GM12865 (cell line): ENCODE data around the gene KIFAP3.
A peak's percentile ranks its signal among the peaks of the same experiment; 100 is the strongest.

Experiments
- DNase-seq: peaks from one replicate; pipeline ENCODE4 v3.0.0; 2010; ENCODE audit warnings: low read depth
- H3K4me3 ChIP-seq: 2 replicates; pipeline ENCODE4 v1.5.1; 2011; ENCODE audit warnings: mild to moderate bottlenecking, low read depth, low read length, control low read depth
- TF ChIP-seq, protein P1 (sequence below): IDR thresholded peaks from 2 replicates; pipeline ENCODE4 v1.5.1; 2011; ENCODE audit warnings: low read length, control low read depth, low read depth, inconsistent platforms; ENCODE audit not compliant: insufficient read depth; ENCODE audit errors: missing control alignments

The KIFAP3 gene

DNA sequence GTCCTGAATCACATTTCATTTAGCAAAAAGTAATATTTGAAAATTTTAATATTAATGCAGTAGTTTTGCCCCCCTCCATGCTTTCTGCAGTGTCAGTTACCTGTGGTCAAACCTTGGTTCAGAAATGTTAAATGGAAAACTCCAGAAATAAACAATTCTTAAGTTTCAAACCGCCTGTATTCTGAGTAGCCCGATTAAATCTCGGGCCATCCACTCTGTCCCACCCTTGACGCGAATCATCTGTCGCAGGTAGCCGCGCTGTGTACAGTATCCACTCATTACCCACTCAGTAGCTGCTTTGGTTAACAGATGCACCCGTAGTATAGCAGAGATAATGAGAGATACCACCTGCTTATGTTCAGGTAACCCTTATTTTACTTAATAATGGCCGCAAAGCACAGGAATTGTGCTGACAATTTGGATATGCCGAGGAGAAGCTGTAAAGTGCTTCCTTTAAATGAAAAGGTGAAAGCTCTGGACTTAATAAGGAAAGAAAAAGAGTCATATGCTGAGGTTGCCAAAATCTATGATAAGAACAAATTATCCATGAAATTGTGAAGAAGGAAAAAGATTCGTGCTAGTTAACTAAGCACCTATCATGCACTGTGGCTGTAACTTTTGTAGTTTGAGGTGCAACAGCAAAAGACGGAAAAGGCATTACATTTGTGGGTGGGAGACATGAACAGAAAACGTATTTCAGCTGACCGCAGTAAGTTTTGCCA lies 179.9 kb downstream of the KIFAP3 start:
- TF ChIP-seq, protein P1, sequence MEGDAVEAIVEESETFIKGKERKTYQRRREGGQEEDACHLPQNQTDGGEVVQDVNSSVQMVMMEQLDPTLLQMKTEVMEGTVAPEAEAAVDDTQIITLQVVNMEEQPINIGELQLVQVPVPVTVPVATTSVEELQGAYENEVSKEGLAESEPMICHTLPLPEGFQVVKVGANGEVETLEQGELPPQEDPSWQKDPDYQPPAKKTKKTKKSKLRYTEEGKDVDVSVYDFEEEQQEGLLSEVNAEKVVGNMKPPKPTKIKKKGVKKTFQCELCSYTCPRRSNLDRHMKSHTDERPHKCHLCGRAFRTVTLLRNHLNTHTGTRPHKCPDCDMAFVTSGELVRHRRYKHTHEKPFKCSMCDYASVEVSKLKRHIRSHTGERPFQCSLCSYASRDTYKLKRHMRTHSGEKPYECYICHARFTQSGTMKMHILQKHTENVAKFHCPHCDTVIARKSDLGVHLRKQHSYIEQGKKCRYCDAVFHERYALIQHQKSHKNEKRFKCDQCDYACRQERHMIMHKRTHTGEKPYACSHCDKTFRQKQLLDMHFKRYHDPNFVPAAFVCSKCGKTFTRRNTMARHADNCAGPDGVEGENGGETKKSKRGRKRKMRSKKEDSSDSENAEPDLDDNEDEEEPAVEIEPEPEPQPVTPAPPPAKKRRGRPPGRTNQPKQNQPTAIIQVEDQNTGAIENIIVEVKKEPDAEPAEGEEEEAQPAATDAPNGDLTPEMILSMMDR = no peak
- no peak for DNase-seq

GRCh38 chr1:169893645-169894423 lies 180.7 kb downstream of the KIFAP3 start, which contains the start of gene SCYL3:
TSS of gene SCYL3 (minus strand) at chr1:169893896. CDS start at chr1:169888840, 5,056 bp downstream.
- peak within 1 kb of the TSS; percentile 73 for H3K4me3 ChIP-seq
- TF ChIP-seq, protein P1 = no peak
- peak; percentile 98 for DNase-seq

More for the DNA sequence above, 179.9 kb downstream of the KIFAP3 start:
- peak overlapping the region; percentile 73 for H3K4me3 ChIP-seq

GRCh38 chr1:169892927-169893644 lies 181.4 kb downstream of the KIFAP3 start:
- TF ChIP-seq, protein P1 = no peak
- peak overlapping the region; percentile 73 for H3K4me3 ChIP-seq
- peak; percentile 34 for DNase-seq

- H3K4me3 ChIP-seq = peak overlapping the region; percentile 73
- no peak for DNase-seq
- TF ChIP-seq, protein P1 = no peak
Observed at GRCh38 chr1:169892176-169892926, 182.1 kb downstream of the KIFAP3 start.

GRCh38 chr1:169891539-169891885 lies 183.0 kb downstream of the KIFAP3 start:
- peak overlapping the region; percentile 73 for H3K4me3 ChIP-seq
- no peak for DNase-seq
- TF ChIP-seq, protein P1 = no peak
